ENCODE measurements around the gene M1AP.

Gene M1AP

DNA sequence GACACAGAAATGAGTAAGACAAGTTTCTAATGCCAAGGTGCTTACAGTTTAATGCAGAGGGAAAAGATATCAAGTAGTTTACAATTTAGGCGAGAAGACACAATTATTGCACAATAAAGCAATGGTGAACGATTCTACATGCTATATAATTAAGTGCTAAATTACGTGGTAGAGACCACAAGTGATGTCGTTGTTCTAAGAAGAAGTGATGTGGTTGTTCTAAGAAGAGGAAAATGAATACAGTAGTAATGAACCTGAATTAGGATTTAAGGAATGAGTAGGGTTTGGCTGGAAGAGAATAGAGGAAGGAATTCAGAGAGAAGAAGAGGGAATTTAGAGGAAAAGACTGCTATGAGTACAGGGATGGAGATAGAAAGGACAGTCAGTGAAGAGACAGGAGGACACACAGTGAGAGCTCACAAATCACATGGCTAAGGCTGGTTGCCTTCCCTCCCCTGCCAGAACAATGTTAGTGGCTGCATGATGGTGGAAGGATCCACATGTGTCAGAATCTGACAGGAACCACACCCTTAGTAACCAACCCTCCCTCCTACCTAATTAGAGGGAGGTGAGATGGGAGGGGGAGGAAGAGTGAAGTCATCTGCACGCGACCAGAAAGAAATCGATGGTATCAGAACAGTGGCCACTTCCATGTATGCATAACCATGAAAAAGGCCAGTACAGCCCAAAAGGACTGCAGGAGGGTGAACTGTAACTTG, 44.7 kb downstream of the M1AP start:
- TF ChIP-seq, protein P1, sequence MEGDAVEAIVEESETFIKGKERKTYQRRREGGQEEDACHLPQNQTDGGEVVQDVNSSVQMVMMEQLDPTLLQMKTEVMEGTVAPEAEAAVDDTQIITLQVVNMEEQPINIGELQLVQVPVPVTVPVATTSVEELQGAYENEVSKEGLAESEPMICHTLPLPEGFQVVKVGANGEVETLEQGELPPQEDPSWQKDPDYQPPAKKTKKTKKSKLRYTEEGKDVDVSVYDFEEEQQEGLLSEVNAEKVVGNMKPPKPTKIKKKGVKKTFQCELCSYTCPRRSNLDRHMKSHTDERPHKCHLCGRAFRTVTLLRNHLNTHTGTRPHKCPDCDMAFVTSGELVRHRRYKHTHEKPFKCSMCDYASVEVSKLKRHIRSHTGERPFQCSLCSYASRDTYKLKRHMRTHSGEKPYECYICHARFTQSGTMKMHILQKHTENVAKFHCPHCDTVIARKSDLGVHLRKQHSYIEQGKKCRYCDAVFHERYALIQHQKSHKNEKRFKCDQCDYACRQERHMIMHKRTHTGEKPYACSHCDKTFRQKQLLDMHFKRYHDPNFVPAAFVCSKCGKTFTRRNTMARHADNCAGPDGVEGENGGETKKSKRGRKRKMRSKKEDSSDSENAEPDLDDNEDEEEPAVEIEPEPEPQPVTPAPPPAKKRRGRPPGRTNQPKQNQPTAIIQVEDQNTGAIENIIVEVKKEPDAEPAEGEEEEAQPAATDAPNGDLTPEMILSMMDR (IDR thresholded peaks at IDR 0.05; ENCODE audit: low read depth, low read length): no peak
- DNase-seq (ENCODE audit: low read depth, low spot score): no peak
- H3K4me3 ChIP-seq (ENCODE audit: low read depth, low read length): no peak overlapping the region
- in situ Hi-C loops (cut with HindIII; ENCODE audit: low sequenced_read_pairs): no loop called here

DNA sequence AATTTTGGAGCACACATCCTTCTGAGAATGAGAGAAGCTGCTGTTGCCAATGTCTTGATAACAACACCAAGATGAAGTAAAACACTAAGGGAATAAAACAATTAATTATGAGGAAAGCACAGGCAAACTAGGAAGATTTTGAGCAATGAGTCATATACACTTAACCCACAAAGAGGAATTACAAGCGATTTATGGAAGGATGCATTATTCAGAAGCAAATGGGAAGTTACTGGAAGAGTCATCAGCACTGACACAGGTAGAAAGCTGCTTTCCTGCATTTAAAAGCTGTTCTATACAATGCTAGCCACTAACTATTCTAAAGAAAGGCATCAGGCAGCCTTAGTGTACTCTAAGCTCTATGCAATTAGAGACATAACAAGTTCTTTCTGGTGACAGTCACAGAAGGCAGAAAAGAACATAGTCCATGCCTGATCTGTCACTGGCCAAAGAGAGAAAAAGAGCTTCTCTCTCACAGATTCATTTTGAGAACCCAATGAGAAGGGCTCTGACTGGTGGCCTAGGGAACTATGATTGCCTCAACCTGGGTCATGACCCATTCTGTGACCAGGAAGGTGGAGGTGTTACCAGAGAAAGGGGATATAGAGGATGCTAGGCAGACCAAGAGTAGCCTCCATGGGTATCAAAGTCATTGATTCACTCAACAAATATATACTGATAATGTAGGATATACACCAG, 45.4 kb downstream of the M1AP start:
- in situ Hi-C loops (cut with HindIII; ENCODE audit: low sequenced_read_pairs): no loop called here
- peak; percentile 32 for DNase-seq (ENCODE audit: low read depth, low spot score)
- no peak overlapping the region for H3K4me3 ChIP-seq (ENCODE audit: low read depth, low read length)
- TF ChIP-seq, protein P1 (IDR thresholded peaks at IDR 0.05; ENCODE audit: low read depth, low read length): no peak

DNA sequence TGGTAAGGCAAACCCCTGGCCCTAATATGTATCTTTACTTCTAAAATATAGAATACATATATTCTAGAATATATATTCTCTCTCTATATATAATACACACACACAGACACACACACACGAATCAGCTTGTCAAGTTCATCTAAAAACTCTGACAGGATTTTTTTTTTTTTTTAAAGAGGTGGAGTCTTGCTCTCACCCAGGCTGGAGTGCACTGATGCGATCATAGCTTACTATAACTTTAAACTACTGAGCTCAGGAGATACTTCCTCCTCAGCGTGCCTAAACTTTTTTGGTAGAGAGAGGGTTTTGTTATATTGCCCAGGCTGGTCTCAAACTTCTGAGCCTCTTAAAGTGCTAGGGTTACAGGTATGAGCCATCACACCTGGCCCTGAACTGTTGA, 48.5 kb downstream of the M1AP start:
- no peak for DNase-seq (ENCODE audit: low read depth, low spot score)
- in situ Hi-C loops (cut with HindIII; ENCODE audit: low sequenced_read_pairs): no loop called here
- H3K4me3 ChIP-seq (ENCODE audit: low read depth, low read length): no peak overlapping the region
- TF ChIP-seq, protein P1 (IDR thresholded peaks at IDR 0.05; ENCODE audit: low read depth, low read length): no peak

DNA sequence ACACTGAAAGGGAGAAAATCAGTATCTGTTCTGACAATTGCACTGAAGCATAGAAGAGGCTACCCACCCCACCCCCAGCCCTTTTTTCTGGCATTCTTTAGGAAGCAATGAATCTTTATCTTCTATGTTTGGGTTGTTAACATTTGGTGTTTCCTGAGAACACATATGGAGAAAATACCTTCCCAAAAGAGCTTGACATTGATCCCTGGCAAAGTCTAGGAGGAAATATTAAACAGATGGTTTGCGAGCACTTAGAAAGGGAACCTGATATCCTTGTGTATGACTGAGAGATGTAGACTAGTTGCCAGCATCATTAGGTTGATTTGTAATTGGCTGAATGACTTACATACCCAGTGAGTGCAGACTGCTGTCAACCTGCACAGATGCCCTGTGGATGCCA, 50.7 kb downstream of the M1AP start:
- in situ Hi-C loops (cut with HindIII; ENCODE audit: low sequenced_read_pairs): no loop called here
- no peak for DNase-seq (ENCODE audit: low read depth, low spot score)

DNA sequence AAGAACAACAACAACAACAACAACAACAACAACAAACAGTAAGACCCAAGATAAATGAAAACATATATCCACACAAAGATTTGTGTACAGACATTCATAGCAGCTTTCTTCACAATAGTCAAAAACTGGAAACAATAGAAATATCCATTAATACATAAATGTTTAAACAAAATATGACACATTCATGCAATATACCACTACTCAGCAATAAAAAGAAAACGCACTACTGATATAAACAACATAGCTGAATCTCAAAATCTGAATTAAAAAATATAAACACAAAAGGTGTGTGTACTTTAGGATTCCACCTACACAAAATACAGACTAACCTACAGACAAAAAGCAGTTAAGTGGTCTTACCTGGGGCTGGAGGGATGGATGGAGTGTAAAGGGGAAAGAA, 51.5 kb downstream of the M1AP start:
- TF ChIP-seq, protein P1 (IDR thresholded peaks at IDR 0.05; ENCODE audit: low read depth, low read length): no peak
- DNase-seq (ENCODE audit: low read depth, low spot score): no peak
- in situ Hi-C loops (cut with HindIII; ENCODE audit: low sequenced_read_pairs): no loop called here

More for the DNA sequence above, 50.7 kb downstream of the M1AP start:
- TF ChIP-seq, protein P1 (IDR thresholded peaks at IDR 0.05; ENCODE audit: low read depth, low read length): no peak
- no peak overlapping the region for H3K4me3 ChIP-seq (ENCODE audit: low read depth, low read length)

DNA sequence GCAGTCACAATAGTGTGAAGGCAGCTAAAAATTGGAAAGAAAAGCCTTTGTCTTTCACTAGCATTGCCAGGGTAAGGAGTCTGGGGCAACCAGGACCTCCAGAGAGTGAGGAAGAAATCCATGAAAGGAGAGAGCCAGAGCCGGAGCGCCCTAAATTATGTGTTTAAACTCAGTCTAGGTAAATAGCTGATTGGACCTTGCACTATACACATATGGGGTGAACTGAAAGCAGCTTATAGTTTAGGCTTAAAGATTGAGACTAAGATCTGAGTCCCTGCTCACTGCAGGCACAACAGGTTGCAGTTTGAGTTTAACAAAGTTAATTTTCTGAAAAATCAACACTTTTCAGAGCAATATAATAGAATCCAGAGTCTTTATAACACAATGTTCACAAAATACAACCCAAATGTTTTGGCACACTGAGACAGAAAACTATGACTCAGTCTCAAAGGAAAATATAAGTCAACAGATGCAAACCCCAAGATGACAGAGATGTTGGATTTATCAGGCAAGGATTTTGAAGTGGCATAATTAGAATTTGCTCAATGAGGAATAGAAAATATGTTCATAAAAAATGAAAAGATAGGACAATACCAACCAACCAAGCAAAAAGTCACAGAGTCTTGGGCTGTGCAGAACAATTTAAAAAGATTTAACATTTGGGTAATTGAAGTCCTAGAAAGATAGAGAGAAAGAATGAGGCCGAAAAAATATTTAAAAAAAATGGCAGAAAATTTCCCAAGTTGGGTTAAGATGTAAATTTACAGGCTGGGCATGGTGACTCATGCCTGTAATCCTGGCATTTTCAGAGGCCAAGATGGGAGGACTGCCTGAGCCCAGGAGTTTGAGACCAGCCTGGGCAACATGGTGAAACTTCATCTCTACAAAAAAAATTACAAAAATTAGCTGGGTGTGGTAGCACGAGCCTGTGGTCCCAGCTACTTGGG, 54.0 kb downstream of the M1AP start:
- TF ChIP-seq, protein P1 (IDR thresholded peaks at IDR 0.05; ENCODE audit: low read depth, low read length): no peak
- no peak for DNase-seq (ENCODE audit: low read depth, low spot score)
- H3K4me3 ChIP-seq (ENCODE audit: low read depth, low read length): no peak overlapping the region
- in situ Hi-C loops (cut with HindIII; ENCODE audit: low sequenced_read_pairs): no loop called here

More for the DNA sequence above, 51.5 kb downstream of the M1AP start:
- no peak overlapping the region for H3K4me3 ChIP-seq (ENCODE audit: low read depth, low read length)
